Measurements from ENCODE around the gene PKNOX1. TPM values are rescaled to one million over a fixed set of nuclear protein-coding genes. Genes with fewer than 3 reads are reported as not detected.
"Not testable (repeated sequence)": the region's sequence is repeated elsewhere in the genome, so short reads cannot be mapped to it uniquely, and the experiment has no call there.

Gene PKNOX1
- total RNA-seq, 1 donor: 11.9 TPM

GRCh38 chr21:42942244-42942643 lies 32.1 kb upstream of the PKNOX1 start:
- no peak for TF ChIP-seq CTCF (IDR thresholded peaks at IDR 0.05; ENCODE audit: extremely low read depth, low read depth, low read length)
- Histone ChIP-seq H3K9me3 (ENCODE audit: low read depth, low read length) (no peaks in the 10 kb centered on the region), H3K4me1 (ENCODE audit: insufficient read depth, low read length) (peaks cover 8% of the 10 kb centered on the region), H4K20me1 (ENCODE audit: insufficient read depth, low read length) (no peaks in the 10 kb centered on the region), H3K27me3 (ENCODE audit: insufficient read depth, low read length) (no peaks in the 10 kb centered on the region), H3K4me2 (ENCODE audit: insufficient read depth, low read length) (no peak overlapping the region), H3K36me3 (ENCODE audit: insufficient read depth, low read length) (no peaks in the 10 kb centered on the region), H3K27ac (ENCODE audit: low read depth, low read length) (no peak overlapping the region), H3K4me3 (ENCODE audit: insufficient read depth, low read length) (no peak overlapping the region), H2AFZ (ENCODE audit: low read length) (no peak overlapping the region), H3K79me2 (ENCODE audit: insufficient read depth, low read length) (no peaks in the 10 kb centered on the region)
- no peak for DNase-seq (ENCODE audit: insufficient read length, low spot score, missing footprints)

- not testable (repeated sequence) for H2AFZ ChIP-seq (ENCODE audit: low read length); H3K27ac ChIP-seq (ENCODE audit: low read depth, low read length); DNase-seq (ENCODE audit: insufficient read length, low spot score, missing footprints); H3K36me3 ChIP-seq (ENCODE audit: insufficient read depth, low read length); H3K27me3 ChIP-seq (ENCODE audit: insufficient read depth, low read length); H3K79me2 ChIP-seq (ENCODE audit: insufficient read depth, low read length); H3K4me3 ChIP-seq (ENCODE audit: insufficient read depth, low read length); H4K20me1 ChIP-seq (ENCODE audit: insufficient read depth, low read length); H3K4me1 ChIP-seq (ENCODE audit: insufficient read depth, low read length); H3K9me3 ChIP-seq (ENCODE audit: low read depth, low read length)
- H3K4me2 ChIP-seq (ENCODE audit: insufficient read depth, low read length): peak overlapping the region; percentile 51
Measured at GRCh38 chr21:42949094-42949755, 25.1 kb upstream of the PKNOX1 start.

- not testable (repeated sequence) for H3K4me3 ChIP-seq (ENCODE audit: insufficient read depth, low read length); H3K9me3 ChIP-seq (ENCODE audit: low read depth, low read length); H3K27me3 ChIP-seq (ENCODE audit: insufficient read depth, low read length); H3K4me2 ChIP-seq (ENCODE audit: insufficient read depth, low read length); H3K4me1 ChIP-seq (ENCODE audit: insufficient read depth, low read length); DNase-seq (ENCODE audit: insufficient read length, low spot score, missing footprints); H3K79me2 ChIP-seq (ENCODE audit: insufficient read depth, low read length); H4K20me1 ChIP-seq (ENCODE audit: insufficient read depth, low read length); H3K36me3 ChIP-seq (ENCODE audit: insufficient read depth, low read length); H3K27ac ChIP-seq (ENCODE audit: low read depth, low read length); H2AFZ ChIP-seq (ENCODE audit: low read length)
Measured at GRCh38 chr21:42951193-42951592, 23.2 kb upstream of the PKNOX1 start.

GRCh38 chr21:42956824-42957630 lies 17.3 kb upstream of the PKNOX1 start:
- Histone ChIP-seq H3K4me2 (ENCODE audit: insufficient read depth, low read length) (no peak overlapping the region), H3K27me3 (ENCODE audit: insufficient read depth, low read length) (no peaks in the 10 kb centered on the region), H3K27ac (ENCODE audit: low read depth, low read length) (no peak overlapping the region), H3K9me3 (ENCODE audit: low read depth, low read length) (no peaks in the 10 kb centered on the region), H3K4me1 (ENCODE audit: insufficient read depth, low read length) (no peaks in the 10 kb centered on the region), H3K36me3 (ENCODE audit: insufficient read depth, low read length) (no peaks in the 10 kb centered on the region), H4K20me1 (ENCODE audit: insufficient read depth, low read length) (no peaks in the 10 kb centered on the region), H3K4me3 (ENCODE audit: insufficient read depth, low read length) (no peak overlapping the region), H2AFZ (ENCODE audit: low read length) (no peak overlapping the region), H3K79me2 (ENCODE audit: insufficient read depth, low read length) (no peaks in the 10 kb centered on the region)
- TF ChIP-seq CTCF (IDR thresholded peaks at IDR 0.05; ENCODE audit: extremely low read depth, low read depth, low read length): no peak
- DNase-seq (ENCODE audit: insufficient read length, low spot score, missing footprints): no peak

- H3K27me3 ChIP-seq (ENCODE audit: insufficient read depth, low read length); H3K9me3 ChIP-seq (ENCODE audit: low read depth, low read length); DNase-seq (ENCODE audit: insufficient read length, low spot score, missing footprints); H2AFZ ChIP-seq (ENCODE audit: low read length); H4K20me1 ChIP-seq (ENCODE audit: insufficient read depth, low read length); H3K27ac ChIP-seq (ENCODE audit: low read depth, low read length); H3K79me2 ChIP-seq (ENCODE audit: insufficient read depth, low read length); H3K4me3 ChIP-seq (ENCODE audit: insufficient read depth, low read length); H3K4me1 ChIP-seq (ENCODE audit: insufficient read depth, low read length); H3K36me3 ChIP-seq (ENCODE audit: insufficient read depth, low read length); H3K4me2 ChIP-seq (ENCODE audit: insufficient read depth, low read length): not testable (repeated sequence)
Measured at GRCh38 chr21:42958122-42958521, 16.2 kb upstream of the PKNOX1 start.

Measured in osteoblast (primary cell).